CD4-positive, alpha-beta T cell (primary cell): Measurements from ENCODE around the gene NRXN3. TPM values are rescaled to one million over a fixed set of nuclear protein-coding genes. Genes with fewer than 3 reads are reported as not detected.

Experiments
- ATAC-seq: fragments of 200-7000 bp; cut with Tn5 transposase; one replicate; pipeline ENCODE4 v1.10.0; 2022; ENCODE audit warnings: mild to moderate bottlenecking; ENCODE audit not compliant: poor library complexity
- CTCF ChIA-PET: fragments of 350-600 bp; sonication (Branson Sonifier 250); formaldehyde crosslinking; loops from one replicate; lab custom pipeline; 2021; ENCODE audit warnings: antibody characterized with exemption, inconsistent platforms; lab: Charles Lee
- POLR2A ChIA-PET: fragments of 350-600 bp; sonication (Branson Sonifier 250); formaldehyde crosslinking; loops from one replicate; lab custom pipeline; 2021; ENCODE audit warnings: antibody characterized with exemption, inconsistent platforms; lab: Charles Lee
- DNase-seq, 14 experiments: peaks; one replicate each; pipeline ENCODE4 v3.0.0-alpha.2; 2013 to 2020; ENCODE audit warnings: mixed read lengths in 2 of 14
- H3K27ac ChIP-seq, 2 donors: one replicate each; pipeline versions ENCODE4 v1.5.1 to v1.7.0; 2013; ENCODE audit warnings: low read length in 2 of 2, low read depth in 1 of 2, mild to moderate bottlenecking in 1 of 2
- H3K27me3 ChIP-seq, 2 experiments: 1 replicate in 1 of 2; 2 replicates in 1 of 2; pipeline versions ENCODE4 v1.6.1 to v1.7.0; 2013; ENCODE audit warnings: low read length in 2 of 2, control low read depth in 1 of 2, mild to moderate bottlenecking in 1 of 2, moderate library complexity in 1 of 2; ENCODE audit not compliant: insufficient read depth in 2 of 2, control insufficient read depth in 1 of 2
- H3K36me3 ChIP-seq: one replicate; pipeline ENCODE4 v1.6.1; 2013; ENCODE audit warnings: low read length, control low read depth; ENCODE audit not compliant: insufficient read depth
- H3K4me1 ChIP-seq: one replicate; pipeline ENCODE4 v1.6.1; 2013; ENCODE audit warnings: low read length, control low read depth; ENCODE audit not compliant: insufficient read depth
- H3K4me3 ChIP-seq: one replicate; pipeline ENCODE4 v1.5.1; 2013; ENCODE audit warnings: mild to moderate bottlenecking, low read length, moderate library complexity
- H3K9me3 ChIP-seq, 2 experiments: 1 replicate in 1 of 2; 2 replicates in 1 of 2; pipeline versions ENCODE4 v1.6.1 to v1.7.0; 2013; ENCODE audit warnings: low read length in 2 of 2, mild to moderate bottlenecking in 2 of 2, control low read depth in 1 of 2, moderate library complexity in 1 of 2; ENCODE audit not compliant: control insufficient read depth in 1 of 2, insufficient read depth in 1 of 2
- H3K27ac Mint-ChIP-seq: one replicate; pipeline ENCODE4 v1.8.0; 2020; ENCODE audit warnings: mixed read lengths
- H3K27me3 Mint-ChIP-seq: one replicate; pipeline ENCODE4 v1.8.0; 2021; ENCODE audit warnings: mixed read lengths
- H3K36me3 Mint-ChIP-seq: one replicate; pipeline ENCODE4 v1.8.0; 2021; ENCODE audit warnings: low read depth, mixed read lengths
- H3K4me1 Mint-ChIP-seq: one replicate; pipeline ENCODE4 v1.8.0; 2021; ENCODE audit warnings: low read depth, mixed read lengths
- H3K4me3 Mint-ChIP-seq: one replicate; pipeline ENCODE4 v1.8.0; 2020; ENCODE audit warnings: mild to moderate bottlenecking, mixed read lengths
- H3K9me3 Mint-ChIP-seq: one replicate; pipeline ENCODE4 v1.8.0; 2020; ENCODE audit warnings: mixed read lengths
- intact Hi-C, 2 experiments: fragments of 100-400 bp; cut with DNase I in 1 of 2; cut with micrococcal nuclease in 1 of 2; formaldehyde crosslinking; loops; one replicate each; pipeline versions ENCODE4 v1.15.1 to v1.9.0; 2023 to 2025; cut with DNase I, micrococcal nuclease
- total RNA-seq, 174 experiments: library from RNA in 2 of 174; stranded (reverse) in 2 of 174; gene quantifications; one replicate each; pipeline ENCODE4 v1.2.3 and lab custom pipeline; 2021 to 2026
- TF ChIP-seq, protein P1 (sequence below): fragments of 200-600 bp; IDR thresholded peaks from one replicate; pipeline ENCODE4 v1.8.0; 2022; ENCODE audit warnings: antibody characterized with exemption, mild to moderate bottlenecking

The NRXN3 gene
- total RNA-seq, 2 experiments from 2014 or later = not detected

DNA sequence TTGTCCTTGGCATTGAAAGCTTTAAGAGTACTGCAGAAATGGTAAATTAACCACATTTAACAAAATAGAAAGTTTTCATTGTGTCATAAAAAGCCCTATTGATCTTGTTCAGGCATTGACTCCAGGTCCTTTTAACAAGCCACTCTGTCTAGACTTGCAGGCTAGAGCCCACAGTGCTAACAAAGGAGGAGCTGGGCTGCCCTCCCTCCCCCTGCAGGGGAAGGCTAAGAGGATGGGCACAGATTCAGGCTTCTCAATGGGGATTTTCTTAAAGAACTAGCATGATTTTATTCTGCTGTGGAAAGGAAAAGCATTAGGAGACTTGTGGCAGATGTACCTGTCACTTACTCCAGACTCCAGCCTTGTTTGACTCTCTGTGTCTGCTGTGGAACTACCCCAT, 463.6 kb downstream of the NRXN3 start:
- TF ChIP-seq, protein P1, sequence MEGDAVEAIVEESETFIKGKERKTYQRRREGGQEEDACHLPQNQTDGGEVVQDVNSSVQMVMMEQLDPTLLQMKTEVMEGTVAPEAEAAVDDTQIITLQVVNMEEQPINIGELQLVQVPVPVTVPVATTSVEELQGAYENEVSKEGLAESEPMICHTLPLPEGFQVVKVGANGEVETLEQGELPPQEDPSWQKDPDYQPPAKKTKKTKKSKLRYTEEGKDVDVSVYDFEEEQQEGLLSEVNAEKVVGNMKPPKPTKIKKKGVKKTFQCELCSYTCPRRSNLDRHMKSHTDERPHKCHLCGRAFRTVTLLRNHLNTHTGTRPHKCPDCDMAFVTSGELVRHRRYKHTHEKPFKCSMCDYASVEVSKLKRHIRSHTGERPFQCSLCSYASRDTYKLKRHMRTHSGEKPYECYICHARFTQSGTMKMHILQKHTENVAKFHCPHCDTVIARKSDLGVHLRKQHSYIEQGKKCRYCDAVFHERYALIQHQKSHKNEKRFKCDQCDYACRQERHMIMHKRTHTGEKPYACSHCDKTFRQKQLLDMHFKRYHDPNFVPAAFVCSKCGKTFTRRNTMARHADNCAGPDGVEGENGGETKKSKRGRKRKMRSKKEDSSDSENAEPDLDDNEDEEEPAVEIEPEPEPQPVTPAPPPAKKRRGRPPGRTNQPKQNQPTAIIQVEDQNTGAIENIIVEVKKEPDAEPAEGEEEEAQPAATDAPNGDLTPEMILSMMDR = no peak
- H3K9me3 ChIP-seq = peaks cover 0 to 3% of the 10 kb centered on the region in 2 experiments
- H3K27ac ChIP-seq = no peak overlapping the region
- no peaks in the 10 kb centered on the region for H3K4me1 Mint-ChIP-seq
- DNase-seq (no peak), ATAC-seq (no peak)
- H3K36me3 ChIP-seq = no peaks in the 10 kb centered on the region
- intact Hi-C loops = no loop called here
- H3K4me3 ChIP-seq = no peak overlapping the region
- no peaks in the 10 kb centered on the region for H3K36me3 Mint-ChIP-seq
- CTCF ChIA-PET = no interaction called here
- peaks cover 13% of the 10 kb centered on the region for H3K27me3 Mint-ChIP-seq
- H3K9me3 Mint-ChIP-seq = peaks cover 2% of the 10 kb centered on the region
- POLR2A ChIA-PET = interaction anchor here (0.7 kb wide), 1 partner anchor 17 kb away, joined by 3 read pairs; no protein-coding TSS in a partner anchor
- no peak overlapping the region for H3K27ac Mint-ChIP-seq
- peaks cover 0 to 3% of the 10 kb centered on the region in 2 experiments for H3K27me3 ChIP-seq
- no peaks in the 10 kb centered on the region for H3K4me1 ChIP-seq
- H3K4me3 Mint-ChIP-seq = no peak overlapping the region

GRCh38 chr14:78637489-78637888, 467.3 kb downstream of the NRXN3 start:
- H3K36me3 Mint-ChIP-seq = no peaks in the 10 kb centered on the region
- H3K27me3 Mint-ChIP-seq = peaks cover 6% of the 10 kb centered on the region
- Histone ChIP-seq H3K27ac (no peak overlapping the region), H3K27me3 (peaks cover 0 to 3% of the 10 kb centered on the region in 2 experiments), H3K4me1 (no peaks in the 10 kb centered on the region), H3K9me3 (peaks cover 0 to 3% of the 10 kb centered on the region in 2 experiments), H3K36me3 (no peaks in the 10 kb centered on the region), H3K4me3 (no peak overlapping the region)
- ChIA-PET CTCF (no interaction called here), POLR2A (no interaction called here)
- no peak for DNase-seq
- TF ChIP-seq, protein P1 = no peak
- H3K9me3 Mint-ChIP-seq = peaks cover 2% of the 10 kb centered on the region
- H3K4me1 Mint-ChIP-seq = no peaks in the 10 kb centered on the region
- no peak for ATAC-seq
- intact Hi-C loops = no loop called here
- no peak overlapping the region for H3K27ac Mint-ChIP-seq
- H3K4me3 Mint-ChIP-seq = no peak overlapping the region

- no peaks in the 10 kb centered on the region for H3K36me3 ChIP-seq
- Mint-ChIP-seq H3K9me3 (peaks cover 2% of the 10 kb centered on the region), H3K4me1 (no peaks in the 10 kb centered on the region), H3K4me3 (no peak overlapping the region), H3K27ac (no peak overlapping the region), H3K36me3 (no peaks in the 10 kb centered on the region), H3K27me3 (peaks cover 6% of the 10 kb centered on the region)
- CTCF ChIA-PET = no interaction called here
- H3K4me3 ChIP-seq = no peak overlapping the region
- TF ChIP-seq, protein P1 = no peak
- POLR2A ChIA-PET = no interaction called here
- H3K27ac ChIP-seq = no peak overlapping the region
- DNase-seq = no peak
- peaks cover 0 to 3% of the 10 kb centered on the region in 2 experiments for H3K9me3 ChIP-seq
- H3K27me3 ChIP-seq = peaks cover 0 to 3% of the 10 kb centered on the region in 2 experiments
- no peak for ATAC-seq
- intact Hi-C loops = no loop called here
- H3K4me1 ChIP-seq = no peaks in the 10 kb centered on the region
Measured at GRCh38 chr14:78637908-78638475, 467.8 kb downstream of the NRXN3 start.
